PFSK-1 (cell line): ENCODE results near the gene CDKN2B-AS1.
A peak's percentile ranks its signal among the peaks of the same experiment; 100 is the strongest.

Experiments
- FOXP2 ChIP-seq: optimal IDR thresholded peaks from 2 replicates; pipeline ENCODE3; 2011; ENCODE audit warnings: borderline replicate concordance, control low read depth, inconsistent platforms; ENCODE audit not compliant: insufficient read depth; ENCODE audit errors: extremely low read length, extremely low read depth
- POLR2AphosphoS5 ChIP-seq: IDR thresholded peaks from 2 replicates; pipeline ENCODE4 v1.6.1; 2012; ENCODE audit warnings: low read depth, mild to moderate bottlenecking, control low read depth, low read length, moderate library complexity
- SIN3A ChIP-seq: IDR thresholded peaks from 2 replicates; pipeline ENCODE4 v1.6.1; 2012; ENCODE audit warnings: mild to moderate bottlenecking, low read length, moderate library complexity, borderline replicate concordance; ENCODE audit not compliant: insufficient read depth
- TAF1 ChIP-seq: IDR thresholded peaks from 2 replicates; pipeline ENCODE4 v1.6.1; 2012; ENCODE audit warnings: low read length, control low read depth, borderline replicate concordance; ENCODE audit not compliant: insufficient read depth
- TF ChIP-seq, protein P1 (sequence below), 2 experiments: IDR thresholded peaks; 2 replicates each; pipeline versions ENCODE4 v1.6.1 to v1.8.0; 2011 to 2012; ENCODE audit warnings: low read depth in 2 of 2, low read length in 2 of 2, control low read depth in 1 of 2, inconsistent platforms in 1 of 2, mild to moderate bottlenecking in 1 of 2, moderate library complexity in 1 of 2; ENCODE audit not compliant: insufficient read depth in 1 of 2

CDKN2B-AS1 gene

GRCh38 chr9:22010866-22011625 is 16.5 kb downstream of the CDKN2B-AS1 start:
- TF ChIP-seq SIN3A, result no peak
- TF ChIP-seq, protein P1, sequence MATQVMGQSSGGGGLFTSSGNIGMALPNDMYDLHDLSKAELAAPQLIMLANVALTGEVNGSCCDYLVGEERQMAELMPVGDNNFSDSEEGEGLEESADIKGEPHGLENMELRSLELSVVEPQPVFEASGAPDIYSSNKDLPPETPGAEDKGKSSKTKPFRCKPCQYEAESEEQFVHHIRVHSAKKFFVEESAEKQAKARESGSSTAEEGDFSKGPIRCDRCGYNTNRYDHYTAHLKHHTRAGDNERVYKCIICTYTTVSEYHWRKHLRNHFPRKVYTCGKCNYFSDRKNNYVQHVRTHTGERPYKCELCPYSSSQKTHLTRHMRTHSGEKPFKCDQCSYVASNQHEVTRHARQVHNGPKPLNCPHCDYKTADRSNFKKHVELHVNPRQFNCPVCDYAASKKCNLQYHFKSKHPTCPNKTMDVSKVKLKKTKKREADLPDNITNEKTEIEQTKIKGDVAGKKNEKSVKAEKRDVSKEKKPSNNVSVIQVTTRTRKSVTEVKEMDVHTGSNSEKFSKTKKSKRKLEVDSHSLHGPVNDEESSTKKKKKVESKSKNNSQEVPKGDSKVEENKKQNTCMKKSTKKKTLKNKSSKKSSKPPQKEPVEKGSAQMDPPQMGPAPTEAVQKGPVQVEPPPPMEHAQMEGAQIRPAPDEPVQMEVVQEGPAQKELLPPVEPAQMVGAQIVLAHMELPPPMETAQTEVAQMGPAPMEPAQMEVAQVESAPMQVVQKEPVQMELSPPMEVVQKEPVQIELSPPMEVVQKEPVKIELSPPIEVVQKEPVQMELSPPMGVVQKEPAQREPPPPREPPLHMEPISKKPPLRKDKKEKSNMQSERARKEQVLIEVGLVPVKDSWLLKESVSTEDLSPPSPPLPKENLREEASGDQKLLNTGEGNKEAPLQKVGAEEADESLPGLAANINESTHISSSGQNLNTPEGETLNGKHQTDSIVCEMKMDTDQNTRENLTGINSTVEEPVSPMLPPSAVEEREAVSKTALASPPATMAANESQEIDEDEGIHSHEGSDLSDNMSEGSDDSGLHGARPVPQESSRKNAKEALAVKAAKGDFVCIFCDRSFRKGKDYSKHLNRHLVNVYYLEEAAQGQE (IDR thresholded peaks at IDR 0.05; ENCODE audit: insufficient read depth in 1 of 2, low read depth in 2 of 2, low read length in 2 of 2), result peak; percentile 92 to 98

GRCh38 chr9:22022396-22022795 is 27.8 kb downstream of the CDKN2B-AS1 start:
- TF ChIP-seq FOXP2, result no peak
- no peak for TF ChIP-seq SIN3A
- TF ChIP-seq, protein P1 (IDR thresholded peaks at IDR 0.05; ENCODE audit: insufficient read depth in 1 of 2, low read depth in 2 of 2, low read length in 2 of 2), result no peak
- no peak for TF ChIP-seq POLR2AphosphoS5
- no peak for TF ChIP-seq TAF1

DNA sequence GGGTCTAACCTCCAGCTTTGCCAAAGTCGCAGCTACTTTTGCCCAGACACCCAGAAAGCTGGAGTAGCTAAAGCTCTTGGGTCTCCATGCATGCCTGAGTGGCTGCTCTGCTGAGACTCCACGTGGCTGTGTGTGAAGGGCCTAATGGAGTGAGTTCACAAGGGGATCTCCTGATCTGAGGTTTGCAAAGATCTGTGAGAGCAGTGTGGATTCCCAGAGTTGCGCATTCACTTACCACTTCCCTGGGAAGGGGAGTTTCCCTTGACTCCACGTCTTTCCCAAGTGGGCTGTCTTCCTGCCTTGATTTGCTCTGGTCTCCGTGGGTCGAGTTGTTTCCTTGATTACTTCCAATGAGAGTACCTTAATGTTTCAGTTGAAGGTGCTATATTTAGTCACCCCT is 32.1 kb downstream of the CDKN2B-AS1 start:
- no peak for TF ChIP-seq POLR2AphosphoS5

DNA sequence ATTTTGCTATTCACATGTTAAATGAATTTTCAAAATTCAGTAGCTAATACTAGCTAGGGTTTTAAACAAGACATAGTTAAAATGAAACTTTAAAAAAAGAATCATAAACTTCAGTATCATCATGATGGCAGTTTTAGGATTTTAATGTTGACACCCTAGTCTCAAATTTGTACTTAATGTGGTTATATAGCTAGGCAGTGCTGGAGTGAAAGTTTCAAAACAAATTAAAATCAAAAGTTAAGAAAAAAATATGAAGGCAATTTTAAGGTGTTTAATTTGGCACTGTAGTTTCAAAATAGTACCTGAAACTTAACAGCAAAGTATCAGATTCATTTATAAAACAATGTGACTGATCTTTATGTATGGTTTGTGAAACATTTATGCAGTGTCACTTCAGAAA is 33.8 kb downstream of the CDKN2B-AS1 start:
- no peak for TF ChIP-seq FOXP2
- TF ChIP-seq SIN3A, result no peak
- TF ChIP-seq TAF1, result no peak
- no peak for TF ChIP-seq POLR2AphosphoS5
- TF ChIP-seq, protein P1 (IDR thresholded peaks at IDR 0.05; ENCODE audit: insufficient read depth in 1 of 2, low read depth in 2 of 2, low read length in 2 of 2), result no peak

DNA sequence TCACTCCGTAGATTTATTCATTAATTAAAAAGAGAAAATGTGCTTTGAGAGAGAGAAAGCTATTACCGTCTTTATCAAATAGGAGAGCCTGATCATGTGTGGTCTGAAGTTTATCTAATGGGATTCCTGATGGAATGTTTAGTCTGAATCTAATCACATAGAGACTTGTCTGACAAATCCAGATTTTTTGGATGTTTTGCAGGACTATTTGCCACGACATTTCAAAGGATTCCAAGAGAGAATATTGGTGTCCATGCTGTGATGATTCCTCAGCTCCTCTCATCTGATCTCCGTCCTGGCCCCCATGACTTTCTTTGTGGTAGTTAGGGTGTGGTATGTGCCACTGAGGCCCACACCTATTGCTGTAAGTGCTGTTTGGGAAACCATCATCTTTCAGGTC is 34.6 kb downstream of the CDKN2B-AS1 start:
- TF ChIP-seq TAF1, result no peak
- no peak for TF ChIP-seq SIN3A
- TF ChIP-seq POLR2AphosphoS5, result no peak
- TF ChIP-seq, protein P1 (IDR thresholded peaks at IDR 0.05; ENCODE audit: insufficient read depth in 1 of 2, low read depth in 2 of 2, low read length in 2 of 2), result no peak
- no peak for TF ChIP-seq FOXP2
